Measurements from ENCODE around the gene KRTAP4-9. TPM values are rescaled to one million over a fixed set of nuclear protein-coding genes. Genes with fewer than 3 reads are reported as not detected.
"Not testable (repeated sequence)": the region's sequence is repeated elsewhere in the genome, so short reads cannot be mapped to it uniquely, and the experiment has no call there.

KRTAP4-9 gene
- total RNA-seq, 1 donor from 2014 or later = not detected

- no peaks in the 10 kb centered on the region for H3K4me1 Mint-ChIP-seq (ENCODE audit: low read depth, unreplicated experiment)
- H3K9me3 Mint-ChIP-seq (ENCODE audit: unreplicated experiment) = peaks cover 21% of the 10 kb centered on the region
- peak; percentile 23 for DNase-seq
- no peak within 1 kb of the TSS for H3K27ac Mint-ChIP-seq (ENCODE audit: unreplicated experiment)
- peaks cover 3% of the 10 kb centered on the region for H3K27me3 Mint-ChIP-seq (ENCODE audit: unreplicated experiment)
- no peak within 1 kb of the TSS for H3K4me3 Mint-ChIP-seq (ENCODE audit: unreplicated experiment)
- no peak for TF ChIP-seq CTCF (IDR thresholded peaks at IDR 0.05; ENCODE audit: partially characterized antibody, unreplicated experiment)
- peaks cover 24% of the 10 kb centered on the region for H3K36me3 Mint-ChIP-seq (ENCODE audit: unreplicated experiment)
Measured at GRCh38 chr17:41101586-41102259, 3.5 kb upstream of the KRTAP4-9 start, which contains the start of gene KRTAP4-16. TSS of gene KRTAP4-16 (minus strand) at chr17:41102209. CDS start at chr17:41102209, 0 bp downstream.

GRCh38 chr17:41103896-41104295 is 1.3 kb upstream of the KRTAP4-9 start:
- no peak for TF ChIP-seq CTCF (IDR thresholded peaks at IDR 0.05; ENCODE audit: partially characterized antibody, unreplicated experiment)
- H3K4me3 Mint-ChIP-seq (ENCODE audit: unreplicated experiment) = no peak overlapping the region
- DNase-seq = no peak
- peaks cover 15% of the 10 kb centered on the region for H3K9me3 Mint-ChIP-seq (ENCODE audit: unreplicated experiment)
- H3K4me1 Mint-ChIP-seq (ENCODE audit: low read depth, unreplicated experiment) = no peaks in the 10 kb centered on the region
- no peak overlapping the region for H3K27ac Mint-ChIP-seq (ENCODE audit: unreplicated experiment)
- peaks cover 18% of the 10 kb centered on the region for H3K36me3 Mint-ChIP-seq (ENCODE audit: unreplicated experiment)
- H3K27me3 Mint-ChIP-seq (ENCODE audit: unreplicated experiment) = peaks cover 3% of the 10 kb centered on the region

GRCh38 chr17:41104386-41105038 is 677 bp upstream of the KRTAP4-9 start:
- H3K4me1 Mint-ChIP-seq (ENCODE audit: low read depth, unreplicated experiment); H3K27ac Mint-ChIP-seq (ENCODE audit: unreplicated experiment); H3K27me3 Mint-ChIP-seq (ENCODE audit: unreplicated experiment); H3K4me3 Mint-ChIP-seq (ENCODE audit: unreplicated experiment); DNase-seq: not testable (repeated sequence)
- H3K9me3 Mint-ChIP-seq (ENCODE audit: unreplicated experiment) = peaks cover 15% of the 10 kb centered on the region
- H3K36me3 Mint-ChIP-seq (ENCODE audit: unreplicated experiment) = peaks cover 18% of the 10 kb centered on the region

GRCh38 chr17:41107941-41108450 is 2.8 kb downstream of the KRTAP4-9 start:
- Mint-ChIP-seq H3K27ac (ENCODE audit: unreplicated experiment) (no peak overlapping the region), H3K9me3 (ENCODE audit: unreplicated experiment) (peaks cover 12% of the 10 kb centered on the region), H3K4me1 (ENCODE audit: low read depth, unreplicated experiment) (no peaks in the 10 kb centered on the region), H3K27me3 (ENCODE audit: unreplicated experiment) (peaks cover 3% of the 10 kb centered on the region), H3K36me3 (ENCODE audit: unreplicated experiment) (peaks cover 21% of the 10 kb centered on the region), H3K4me3 (ENCODE audit: unreplicated experiment) (no peak overlapping the region)
- DNase-seq = no peak
- no peak for TF ChIP-seq CTCF (IDR thresholded peaks at IDR 0.05; ENCODE audit: partially characterized antibody, unreplicated experiment)

- not testable (repeated sequence) for H3K4me3 Mint-ChIP-seq (ENCODE audit: unreplicated experiment)
Measured at GRCh38 chr17:41108728-41109386, 3.7 kb downstream of the KRTAP4-9 start.

More at GRCh38 chr17:41108728-41109386, 3.7 kb downstream of the KRTAP4-9 start:
- not testable (repeated sequence) for H3K27ac Mint-ChIP-seq (ENCODE audit: unreplicated experiment); H3K4me1 Mint-ChIP-seq (ENCODE audit: low read depth, unreplicated experiment); DNase-seq; H3K27me3 Mint-ChIP-seq (ENCODE audit: unreplicated experiment)
- peaks cover 15% of the 10 kb centered on the region for H3K36me3 Mint-ChIP-seq (ENCODE audit: unreplicated experiment)
- peaks cover 10% of the 10 kb centered on the region for H3K9me3 Mint-ChIP-seq (ENCODE audit: unreplicated experiment)
